ENCODE measurements around the gene MAP2.

The MAP2 gene

GRCh38 chr2:209424199-209424701 is 403 bp downstream of the MAP2 start:
- peak overlapping the region; percentile 53 for H3K9ac ChIP-seq (ENCODE audit: low read length)
- no peak overlapping the region for H3K4ac ChIP-seq (ENCODE audit: low read depth in 1 of 2, low read length in 2 of 2)
- H3K27ac ChIP-seq (ENCODE audit: low read length, poor library complexity, severe bottlenecking) = no peak overlapping the region
- peaks cover 7% of the 10 kb centered on the region for H3K4me1 ChIP-seq (ENCODE audit: control insufficient read depth, insufficient read depth, low read depth, low read length)
- no peak overlapping the region for H3K14ac ChIP-seq (ENCODE audit: low read length in 2 of 2)
- H3K4me2 ChIP-seq (ENCODE audit: low read length, poor library complexity, severe bottlenecking) = peak overlapping the region; percentile 93
- H2AFZ ChIP-seq (ENCODE audit: low read depth, low read length) = peak overlapping the region; percentile 36
- no peak overlapping the region for H2BK12ac ChIP-seq (ENCODE audit: low read length in 2 of 2)
- DNase-seq = no peak
- H4K91ac ChIP-seq (ENCODE audit: low read length) = no peak overlapping the region
- WGBS = 4% methylated on average over 28 of the region's 28 CpGs
- H4K8ac ChIP-seq (ENCODE audit: low read length) = peak overlapping the region; percentile 30
- no peak overlapping the region for H2BK120ac ChIP-seq (ENCODE audit: low read depth, low read length)
- H3K36me3 ChIP-seq (ENCODE audit: control insufficient read depth in 1 of 2, insufficient read depth in 2 of 2, low read depth in 1 of 2, low read length in 2 of 2) = no peaks in the 10 kb centered on the region
- H2BK5ac ChIP-seq (ENCODE audit: low read depth, low read length, poor library complexity, severe bottlenecking) = no peak overlapping the region
- H2BK15ac ChIP-seq (ENCODE audit: low read depth, poor library complexity, severe bottlenecking) = no peak overlapping the region
- no peaks in the 10 kb centered on the region for H3K9me3 ChIP-seq (ENCODE audit: control insufficient read depth, low read length)
- H3K18ac ChIP-seq (ENCODE audit: low read depth in 1 of 2, low read length in 2 of 2) = no peak overlapping the region
- H3K4me3 ChIP-seq (ENCODE audit: insufficient read depth in 1 of 2, low read depth in 1 of 2, low read length in 2 of 2) = peak overlapping the region; percentile 65 to 85
- H3K27me3 ChIP-seq (ENCODE audit: control insufficient read depth in 1 of 2, insufficient read depth in 1 of 2, low read length in 2 of 2) = peaks cover 0 to 7% of the 10 kb centered on the region in 2 experiments
- H2AK5ac ChIP-seq (ENCODE audit: low read length, severe bottlenecking) = no peak overlapping the region
- H3K79me1 ChIP-seq (replicated peaks; ENCODE audit: low read length, poor library complexity, severe bottlenecking) = no peaks in the 10 kb centered on the region
- H3K23ac ChIP-seq (ENCODE audit: low read length in 2 of 2) = no peak overlapping the region

GRCh38 chr2:209424781-209425470 is 1.1 kb downstream of the MAP2 start:
- no peak overlapping the region for H3K4ac ChIP-seq (ENCODE audit: low read depth in 1 of 2, low read length in 2 of 2)
- no peak overlapping the region for H3K27ac ChIP-seq (ENCODE audit: low read length, poor library complexity, severe bottlenecking)
- H2AK5ac ChIP-seq (ENCODE audit: low read length, severe bottlenecking) = no peak overlapping the region
- H3K18ac ChIP-seq (ENCODE audit: low read depth in 1 of 2, low read length in 2 of 2) = no peak overlapping the region
- H3K27me3 ChIP-seq (ENCODE audit: control insufficient read depth in 1 of 2, insufficient read depth in 1 of 2, low read length in 2 of 2) = peaks cover 0 to 7% of the 10 kb centered on the region in 2 experiments
- H2BK12ac ChIP-seq (ENCODE audit: low read length in 2 of 2) = no peak overlapping the region
- WGBS = 28% methylated on average over 7 of the region's 10 CpGs
- no peaks in the 10 kb centered on the region for H3K36me3 ChIP-seq (ENCODE audit: control insufficient read depth in 1 of 2, insufficient read depth in 2 of 2, low read depth in 1 of 2, low read length in 2 of 2)
- H3K4me1 ChIP-seq (ENCODE audit: control insufficient read depth, insufficient read depth, low read depth, low read length) = peaks cover 7% of the 10 kb centered on the region
- no peak overlapping the region for H4K91ac ChIP-seq (ENCODE audit: low read length)
- no peak overlapping the region for H2BK15ac ChIP-seq (ENCODE audit: low read depth, poor library complexity, severe bottlenecking)
- H2BK5ac ChIP-seq (ENCODE audit: low read depth, low read length, poor library complexity, severe bottlenecking) = no peak overlapping the region
- no peak overlapping the region for H3K23ac ChIP-seq (ENCODE audit: low read length in 2 of 2)
- peak overlapping the region; percentile 93 for H3K4me2 ChIP-seq (ENCODE audit: low read length, poor library complexity, severe bottlenecking)
- H3K9me3 ChIP-seq (ENCODE audit: control insufficient read depth, low read length) = no peaks in the 10 kb centered on the region
- H3K9ac ChIP-seq (ENCODE audit: low read length) = peak overlapping the region; percentile 53
- no peaks in the 10 kb centered on the region for H3K79me1 ChIP-seq (replicated peaks; ENCODE audit: low read length, poor library complexity, severe bottlenecking)
- peak overlapping the region in 1 of 2 experiments; percentile 85 for H3K4me3 ChIP-seq (ENCODE audit: insufficient read depth in 1 of 2, low read depth in 1 of 2, low read length in 2 of 2)
- no peak for DNase-seq
- H2BK120ac ChIP-seq (ENCODE audit: low read depth, low read length) = no peak overlapping the region
- no peak overlapping the region for H3K14ac ChIP-seq (ENCODE audit: low read length in 2 of 2)
- no peak overlapping the region for H2AFZ ChIP-seq (ENCODE audit: low read depth, low read length)
- H4K8ac ChIP-seq (ENCODE audit: low read length) = no peak overlapping the region

- no peak overlapping the region for H3K4me3 ChIP-seq (ENCODE audit: insufficient read depth in 1 of 2, low read depth in 1 of 2, low read length in 2 of 2)
- H3K9me3 ChIP-seq (ENCODE audit: control insufficient read depth, low read length) = no peaks in the 10 kb centered on the region
- H2BK120ac ChIP-seq (ENCODE audit: low read depth, low read length) = no peak overlapping the region
- no peak overlapping the region for H3K18ac ChIP-seq (ENCODE audit: low read depth in 1 of 2, low read length in 2 of 2)
- H2BK15ac ChIP-seq (ENCODE audit: low read depth, poor library complexity, severe bottlenecking) = no peak overlapping the region
- H3K79me1 ChIP-seq (replicated peaks; ENCODE audit: low read length, poor library complexity, severe bottlenecking) = no peaks in the 10 kb centered on the region
- 8% methylated on average over 1 of the region's 2 CpGs for WGBS
- H3K9ac ChIP-seq (ENCODE audit: low read length) = peak overlapping the region; percentile 53
- H3K23ac ChIP-seq (ENCODE audit: low read length in 2 of 2) = no peak overlapping the region
- H3K4me1 ChIP-seq (ENCODE audit: control insufficient read depth, insufficient read depth, low read depth, low read length) = peaks cover 7% of the 10 kb centered on the region
- no peaks in the 10 kb centered on the region for H3K36me3 ChIP-seq (ENCODE audit: control insufficient read depth in 1 of 2, insufficient read depth in 2 of 2, low read depth in 1 of 2, low read length in 2 of 2)
- H3K4me2 ChIP-seq (ENCODE audit: low read length, poor library complexity, severe bottlenecking) = no peak overlapping the region
- no peak overlapping the region for H4K91ac ChIP-seq (ENCODE audit: low read length)
- no peak overlapping the region for H2BK5ac ChIP-seq (ENCODE audit: low read depth, low read length, poor library complexity, severe bottlenecking)
- no peak overlapping the region for H2AFZ ChIP-seq (ENCODE audit: low read depth, low read length)
- no peak overlapping the region for H2BK12ac ChIP-seq (ENCODE audit: low read length in 2 of 2)
- H3K27me3 ChIP-seq (ENCODE audit: control insufficient read depth in 1 of 2, insufficient read depth in 1 of 2, low read length in 2 of 2) = peaks cover 0 to 7% of the 10 kb centered on the region in 2 experiments
- no peak overlapping the region for H3K27ac ChIP-seq (ENCODE audit: low read length, poor library complexity, severe bottlenecking)
- no peak overlapping the region for H3K14ac ChIP-seq (ENCODE audit: low read length in 2 of 2)
- H3K4ac ChIP-seq (ENCODE audit: low read depth in 1 of 2, low read length in 2 of 2) = no peak overlapping the region
- H4K8ac ChIP-seq (ENCODE audit: low read length) = no peak overlapping the region
- peak; percentile 20 for DNase-seq
- H2AK5ac ChIP-seq (ENCODE audit: low read length, severe bottlenecking) = no peak overlapping the region
Measured at GRCh38 chr2:209425471-209426071, 1.7 kb downstream of the MAP2 start.

- Histone ChIP-seq H3K36me3 (ENCODE audit: control insufficient read depth in 1 of 2, insufficient read depth in 2 of 2, low read depth in 1 of 2, low read length in 2 of 2) (no peaks in the 10 kb centered on the region), H4K8ac (ENCODE audit: low read length) (no peak overlapping the region), H2BK5ac (ENCODE audit: low read depth, low read length, poor library complexity, severe bottlenecking) (no peak overlapping the region), H3K4me3 (ENCODE audit: insufficient read depth in 1 of 2, low read depth in 1 of 2, low read length in 2 of 2) (no peak overlapping the region), H3K18ac (ENCODE audit: low read depth in 1 of 2, low read length in 2 of 2) (no peak overlapping the region), H3K4ac (ENCODE audit: low read depth in 1 of 2, low read length in 2 of 2) (no peak overlapping the region), H2AK5ac (ENCODE audit: low read length, severe bottlenecking) (no peak overlapping the region), H3K4me1 (ENCODE audit: control insufficient read depth, insufficient read depth, low read depth, low read length) (peaks cover 7% of the 10 kb centered on the region), H2AFZ (ENCODE audit: low read depth, low read length) (no peak overlapping the region), H3K27ac (ENCODE audit: low read length, poor library complexity, severe bottlenecking) (no peak overlapping the region), H2BK120ac (ENCODE audit: low read depth, low read length) (no peak overlapping the region), H3K27me3 (ENCODE audit: control insufficient read depth in 1 of 2, insufficient read depth in 1 of 2, low read length in 2 of 2) (peaks cover 0 to 5% of the 10 kb centered on the region in 2 experiments), H3K23ac (ENCODE audit: low read length in 2 of 2) (no peak overlapping the region), H4K91ac (ENCODE audit: low read length) (no peak overlapping the region), H3K9me3 (ENCODE audit: control insufficient read depth, low read length) (no peaks in the 10 kb centered on the region), H3K14ac (ENCODE audit: low read length in 2 of 2) (no peak overlapping the region), H3K9ac (ENCODE audit: low read length) (no peak overlapping the region), H3K79me1 (replicated peaks; ENCODE audit: low read length, poor library complexity, severe bottlenecking) (no peaks in the 10 kb centered on the region), H2BK12ac (ENCODE audit: low read length in 2 of 2) (no peak overlapping the region), H3K4me2 (ENCODE audit: low read length, poor library complexity, severe bottlenecking) (no peak overlapping the region), H2BK15ac (ENCODE audit: low read depth, poor library complexity, severe bottlenecking) (no peak overlapping the region)
- no peak for DNase-seq
Measured at GRCh38 chr2:209426432-209426831, 2.6 kb downstream of the MAP2 start.
